ENCODE measurements around the gene DEUP1.

DNA sequence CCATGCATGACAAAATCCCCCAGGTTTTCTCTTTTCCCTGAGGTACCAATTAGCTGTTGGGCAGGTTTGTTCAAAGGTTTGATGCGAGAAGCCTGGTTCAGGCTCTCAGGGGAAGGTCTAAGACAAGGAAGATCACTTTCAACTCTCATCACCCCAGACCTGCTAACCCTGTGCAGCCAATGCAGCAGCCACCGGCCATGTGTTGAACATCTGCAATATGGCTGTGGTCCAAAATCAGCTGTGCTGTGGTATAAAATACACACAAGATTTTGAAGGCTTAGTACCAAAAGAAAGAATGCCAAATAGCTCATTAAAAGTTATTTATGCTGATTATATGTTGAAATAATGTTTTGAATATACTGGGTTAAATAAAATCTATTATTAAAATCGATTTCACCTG lies 154.2 kb downstream of the DEUP1 start:
- TF ChIP-seq, protein P1, sequence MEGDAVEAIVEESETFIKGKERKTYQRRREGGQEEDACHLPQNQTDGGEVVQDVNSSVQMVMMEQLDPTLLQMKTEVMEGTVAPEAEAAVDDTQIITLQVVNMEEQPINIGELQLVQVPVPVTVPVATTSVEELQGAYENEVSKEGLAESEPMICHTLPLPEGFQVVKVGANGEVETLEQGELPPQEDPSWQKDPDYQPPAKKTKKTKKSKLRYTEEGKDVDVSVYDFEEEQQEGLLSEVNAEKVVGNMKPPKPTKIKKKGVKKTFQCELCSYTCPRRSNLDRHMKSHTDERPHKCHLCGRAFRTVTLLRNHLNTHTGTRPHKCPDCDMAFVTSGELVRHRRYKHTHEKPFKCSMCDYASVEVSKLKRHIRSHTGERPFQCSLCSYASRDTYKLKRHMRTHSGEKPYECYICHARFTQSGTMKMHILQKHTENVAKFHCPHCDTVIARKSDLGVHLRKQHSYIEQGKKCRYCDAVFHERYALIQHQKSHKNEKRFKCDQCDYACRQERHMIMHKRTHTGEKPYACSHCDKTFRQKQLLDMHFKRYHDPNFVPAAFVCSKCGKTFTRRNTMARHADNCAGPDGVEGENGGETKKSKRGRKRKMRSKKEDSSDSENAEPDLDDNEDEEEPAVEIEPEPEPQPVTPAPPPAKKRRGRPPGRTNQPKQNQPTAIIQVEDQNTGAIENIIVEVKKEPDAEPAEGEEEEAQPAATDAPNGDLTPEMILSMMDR (IDR thresholded peaks at IDR 0.05) = no peak
- no peak for TF ChIP-seq FOXJ3 (CRISPR knock-in tag; IDR thresholded peaks at IDR 0.05)
- 0 out of 2 replicates have a peak, but pooled peaks have one; percentile 25 for TF ChIP-seq RCOR1 (IDR thresholded peaks at IDR 0.05; ENCODE audit: low read length)
- TF ChIP-seq TAF1 (IDR thresholded peaks at IDR 0.05; ENCODE audit: borderline replicate concordance, low read depth, low read length) = no peak
- TF ChIP-seq POLR2AphosphoS5 (IDR thresholded peaks at IDR 0.05; ENCODE audit: low read depth, low read length) = no peak
- TF ChIP-seq, protein P2, sequence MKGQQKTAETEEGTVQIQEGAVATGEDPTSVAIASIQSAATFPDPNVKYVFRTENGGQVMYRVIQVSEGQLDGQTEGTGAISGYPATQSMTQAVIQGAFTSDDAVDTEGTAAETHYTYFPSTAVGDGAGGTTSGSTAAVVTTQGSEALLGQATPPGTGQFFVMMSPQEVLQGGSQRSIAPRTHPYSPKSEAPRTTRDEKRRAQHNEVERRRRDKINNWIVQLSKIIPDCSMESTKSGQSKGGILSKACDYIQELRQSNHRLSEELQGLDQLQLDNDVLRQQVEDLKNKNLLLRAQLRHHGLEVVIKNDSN (IDR thresholded peaks at IDR 0.05; ENCODE audit: borderline replicate concordance, low read depth) = no peak
- TF ChIP-seq EP300 (IDR thresholded peaks at IDR 0.05; ENCODE audit: borderline replicate concordance in 1 of 2, low read depth in 1 of 2, low read length in 1 of 2) = no peak
- TF ChIP-seq, protein P3, sequence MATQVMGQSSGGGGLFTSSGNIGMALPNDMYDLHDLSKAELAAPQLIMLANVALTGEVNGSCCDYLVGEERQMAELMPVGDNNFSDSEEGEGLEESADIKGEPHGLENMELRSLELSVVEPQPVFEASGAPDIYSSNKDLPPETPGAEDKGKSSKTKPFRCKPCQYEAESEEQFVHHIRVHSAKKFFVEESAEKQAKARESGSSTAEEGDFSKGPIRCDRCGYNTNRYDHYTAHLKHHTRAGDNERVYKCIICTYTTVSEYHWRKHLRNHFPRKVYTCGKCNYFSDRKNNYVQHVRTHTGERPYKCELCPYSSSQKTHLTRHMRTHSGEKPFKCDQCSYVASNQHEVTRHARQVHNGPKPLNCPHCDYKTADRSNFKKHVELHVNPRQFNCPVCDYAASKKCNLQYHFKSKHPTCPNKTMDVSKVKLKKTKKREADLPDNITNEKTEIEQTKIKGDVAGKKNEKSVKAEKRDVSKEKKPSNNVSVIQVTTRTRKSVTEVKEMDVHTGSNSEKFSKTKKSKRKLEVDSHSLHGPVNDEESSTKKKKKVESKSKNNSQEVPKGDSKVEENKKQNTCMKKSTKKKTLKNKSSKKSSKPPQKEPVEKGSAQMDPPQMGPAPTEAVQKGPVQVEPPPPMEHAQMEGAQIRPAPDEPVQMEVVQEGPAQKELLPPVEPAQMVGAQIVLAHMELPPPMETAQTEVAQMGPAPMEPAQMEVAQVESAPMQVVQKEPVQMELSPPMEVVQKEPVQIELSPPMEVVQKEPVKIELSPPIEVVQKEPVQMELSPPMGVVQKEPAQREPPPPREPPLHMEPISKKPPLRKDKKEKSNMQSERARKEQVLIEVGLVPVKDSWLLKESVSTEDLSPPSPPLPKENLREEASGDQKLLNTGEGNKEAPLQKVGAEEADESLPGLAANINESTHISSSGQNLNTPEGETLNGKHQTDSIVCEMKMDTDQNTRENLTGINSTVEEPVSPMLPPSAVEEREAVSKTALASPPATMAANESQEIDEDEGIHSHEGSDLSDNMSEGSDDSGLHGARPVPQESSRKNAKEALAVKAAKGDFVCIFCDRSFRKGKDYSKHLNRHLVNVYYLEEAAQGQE (IDR thresholded peaks at IDR 0.05; ENCODE audit: low read depth, low read length) = no peak
- TF ChIP-seq SIN3A (IDR thresholded peaks at IDR 0.05; ENCODE audit: borderline replicate concordance, low read depth, low read length) = no peak
- TF ChIP-seq, protein P4, sequence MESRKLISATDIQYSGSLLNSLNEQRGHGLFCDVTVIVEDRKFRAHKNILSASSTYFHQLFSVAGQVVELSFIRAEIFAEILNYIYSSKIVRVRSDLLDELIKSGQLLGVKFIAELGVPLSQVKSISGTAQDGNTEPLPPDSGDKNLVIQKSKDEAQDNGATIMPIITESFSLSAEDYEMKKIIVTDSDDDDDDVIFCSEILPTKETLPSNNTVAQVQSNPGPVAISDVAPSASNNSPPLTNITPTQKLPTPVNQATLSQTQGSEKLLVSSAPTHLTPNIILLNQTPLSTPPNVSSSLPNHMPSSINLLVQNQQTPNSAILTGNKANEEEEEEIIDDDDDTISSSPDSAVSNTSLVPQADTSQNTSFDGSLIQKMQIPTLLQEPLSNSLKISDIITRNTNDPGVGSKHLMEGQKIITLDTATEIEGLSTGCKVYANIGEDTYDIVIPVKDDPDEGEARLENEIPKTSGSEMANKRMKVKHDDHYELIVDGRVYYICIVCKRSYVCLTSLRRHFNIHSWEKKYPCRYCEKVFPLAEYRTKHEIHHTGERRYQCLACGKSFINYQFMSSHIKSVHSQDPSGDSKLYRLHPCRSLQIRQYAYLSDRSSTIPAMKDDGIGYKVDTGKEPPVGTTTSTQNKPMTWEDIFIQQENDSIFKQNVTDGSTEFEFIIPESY (IDR thresholded peaks at IDR 0.05; ENCODE audit: borderline replicate concordance, low read depth) = no peak
